ENCODE data around the gene SMAD5. TPM values are rescaled to one million over a fixed set of nuclear protein-coding genes. Genes with fewer than 3 reads are reported as not detected.

Gene SMAD5
- total and polyA plus RNA-seq, 12 donors = 7.0 to 53.8 (median 38.7) TPM

DNA sequence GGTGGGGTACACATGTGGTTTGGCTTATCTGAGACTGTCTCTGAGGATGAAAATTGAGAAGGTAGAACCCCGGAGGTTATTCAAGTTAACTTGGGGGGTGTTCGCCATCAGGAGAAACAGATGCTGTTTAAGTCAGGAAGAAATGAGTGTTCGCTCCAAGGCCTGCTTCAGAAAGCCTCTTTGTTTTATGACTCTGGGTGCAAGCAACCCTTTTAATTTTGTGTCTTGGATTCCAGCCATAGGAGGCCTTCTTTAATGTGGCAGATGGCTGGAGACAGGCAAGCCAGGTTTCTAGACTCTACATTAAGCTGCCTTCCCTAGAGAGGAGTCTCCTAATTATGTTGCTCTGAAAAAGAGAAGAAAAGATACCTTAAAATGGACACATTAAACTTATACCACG is 4.2 kb upstream of the SMAD5 start:
- Histone ChIP-seq H3K27me3 (peaks cover 0 to 4% (median 0%) of the 10 kb centered on the region in 7 donors), H3K27ac (no peak overlapping the region), H3K36me3 (no peaks in the 10 kb centered on the region), H3K9me3 (no peaks in the 10 kb centered on the region), H3K4me3 (no peak overlapping the region), H3K4me1 (peaks cover 0 to 33% (median 16%) of the 10 kb centered on the region in 9 donors)
- DNase-seq (no peak), ATAC-seq (no peak)
- WGBS, 2 donors = 67 to 75% methylated on average over 4 of the region's 4 CpGs
- intact Hi-C loops (cut with DNase I) = no loop called here
- TF ChIP-seq, protein P1, sequence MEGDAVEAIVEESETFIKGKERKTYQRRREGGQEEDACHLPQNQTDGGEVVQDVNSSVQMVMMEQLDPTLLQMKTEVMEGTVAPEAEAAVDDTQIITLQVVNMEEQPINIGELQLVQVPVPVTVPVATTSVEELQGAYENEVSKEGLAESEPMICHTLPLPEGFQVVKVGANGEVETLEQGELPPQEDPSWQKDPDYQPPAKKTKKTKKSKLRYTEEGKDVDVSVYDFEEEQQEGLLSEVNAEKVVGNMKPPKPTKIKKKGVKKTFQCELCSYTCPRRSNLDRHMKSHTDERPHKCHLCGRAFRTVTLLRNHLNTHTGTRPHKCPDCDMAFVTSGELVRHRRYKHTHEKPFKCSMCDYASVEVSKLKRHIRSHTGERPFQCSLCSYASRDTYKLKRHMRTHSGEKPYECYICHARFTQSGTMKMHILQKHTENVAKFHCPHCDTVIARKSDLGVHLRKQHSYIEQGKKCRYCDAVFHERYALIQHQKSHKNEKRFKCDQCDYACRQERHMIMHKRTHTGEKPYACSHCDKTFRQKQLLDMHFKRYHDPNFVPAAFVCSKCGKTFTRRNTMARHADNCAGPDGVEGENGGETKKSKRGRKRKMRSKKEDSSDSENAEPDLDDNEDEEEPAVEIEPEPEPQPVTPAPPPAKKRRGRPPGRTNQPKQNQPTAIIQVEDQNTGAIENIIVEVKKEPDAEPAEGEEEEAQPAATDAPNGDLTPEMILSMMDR (IDR thresholded peaks at IDR 0.05) = no peak

DNA sequence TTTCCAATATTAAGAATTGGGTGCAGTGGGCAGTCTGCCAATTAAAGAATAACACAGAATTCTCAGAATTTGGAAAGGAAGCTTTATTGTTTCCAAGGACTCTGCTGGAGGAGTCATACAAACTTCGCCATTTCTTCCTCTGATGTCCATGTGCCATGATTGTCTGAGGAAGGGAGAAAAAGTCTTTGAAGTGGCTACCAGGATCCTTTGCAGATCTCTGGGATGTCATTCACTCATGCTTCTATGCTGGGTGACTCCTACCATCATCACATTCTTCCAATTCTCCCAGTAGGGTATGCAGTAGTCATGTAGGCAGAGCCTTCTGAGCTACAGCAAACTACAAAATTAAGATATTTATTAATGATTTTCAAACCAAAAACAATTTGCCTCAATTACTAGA is 3.2 kb upstream of the SMAD5 start:
- intact Hi-C loops (cut with DNase I) = no loop called here
- H3K36me3 ChIP-seq = no peaks in the 10 kb centered on the region
- no peaks in the 10 kb centered on the region for H3K9me3 ChIP-seq
- DNase-seq (no peak), ATAC-seq (no peak)
- no peak overlapping the region for H3K27ac ChIP-seq
- 37 to 43% methylated on average over 1 of the region's 1 CpG for whole genome bisulfite sequencing, 2 donors
- no peaks in the 10 kb centered on the region for H3K27me3 ChIP-seq
- TF ChIP-seq, protein P1 (IDR thresholded peaks at IDR 0.05) = no peak
- H3K4me1 ChIP-seq = peaks cover 3 to 38% (median 25%) of the 10 kb centered on the region in 9 donors
- H3K4me3 ChIP-seq = no peak overlapping the region

DNA sequence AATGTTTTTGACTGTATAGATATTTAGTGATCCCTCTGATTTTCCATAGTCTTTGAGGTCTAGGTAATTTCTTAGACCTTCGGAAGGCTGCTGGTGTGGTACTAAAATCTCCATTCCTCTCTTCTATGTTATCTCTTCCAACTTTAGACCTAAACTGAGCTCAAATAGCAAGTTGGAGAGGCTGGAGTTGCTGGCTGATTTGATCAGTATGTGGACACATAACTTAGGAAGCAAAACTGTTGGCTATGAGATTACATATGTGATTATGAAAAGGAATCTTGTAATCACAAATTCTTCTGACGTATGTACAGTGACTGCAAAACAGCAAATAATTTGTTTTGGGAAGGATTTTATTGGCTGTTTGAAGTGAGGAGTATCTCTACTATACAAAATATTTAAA is 2.1 kb upstream of the SMAD5 start:
- peaks cover 7 to 50% (median 36%) of the 10 kb centered on the region in 9 donors for H3K4me1 ChIP-seq
- ATAC-seq (no peak), DNase-seq (no peak)
- H3K4me3 ChIP-seq = no peak overlapping the region
- TF ChIP-seq, protein P1 (IDR thresholded peaks at IDR 0.05) = no peak
- intact Hi-C loops (cut with DNase I) = loop anchor here in 5 of 10 donors (5.0 kb wide), 2 partner anchors 37 to 43 kb away; no protein-coding TSS in a partner anchor
- no peak overlapping the region for H3K27ac ChIP-seq
- WGBS, 2 donors = 89 to 90% methylated on average over 2 of the region's 2 CpGs
- H3K36me3 ChIP-seq = no peaks in the 10 kb centered on the region
- H3K27me3 ChIP-seq = no peaks in the 10 kb centered on the region
- no peaks in the 10 kb centered on the region for H3K9me3 ChIP-seq

DNA sequence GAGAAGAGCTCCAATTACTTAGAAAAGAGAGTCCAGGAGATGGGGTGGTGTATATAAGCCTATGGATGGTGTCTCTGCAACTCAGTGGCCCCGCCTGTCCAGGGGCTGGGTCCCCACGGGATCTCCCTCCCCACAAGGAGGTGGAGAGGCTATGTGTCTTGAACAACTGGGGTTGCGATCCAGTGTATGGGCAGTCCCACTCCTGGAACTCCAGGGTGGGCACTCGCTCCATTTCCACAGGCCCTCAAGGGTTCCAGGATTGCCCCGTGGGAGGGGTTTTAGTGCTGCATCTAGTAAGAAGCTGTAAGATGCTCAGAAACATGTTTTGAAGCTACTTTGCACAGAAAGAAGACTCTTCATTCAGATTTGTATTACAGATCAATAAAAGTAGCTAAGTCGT is 558 bp upstream of the SMAD5 start:
- intact Hi-C loops (cut with DNase I) = loop anchor here in 7 of 10 donors (2.0 to 5.0 kb wide), 3 partner anchors 35 to 45 kb away; no protein-coding TSS in a partner anchor
- H3K9me3 ChIP-seq = no peaks in the 10 kb centered on the region
- WGBS, 2 donors = 39 to 43% methylated on average over 6 of the region's 6 CpGs
- H3K4me3 ChIP-seq = peak overlapping the region in 9 of 10 donors; percentile 65 to 97 (median 88)
- peak; percentile 13 to 15 for DNase-seq
- H3K36me3 ChIP-seq = no peaks in the 10 kb centered on the region
- H3K4me1 ChIP-seq = peaks cover 7 to 65% (median 36%) of the 10 kb centered on the region in 9 donors
- peak in 2 of 8 donors; percentile 4 to 7 for ATAC-seq
- TF ChIP-seq, protein P1 (IDR thresholded peaks at IDR 0.05) = no peak
- H3K27ac ChIP-seq = peak overlapping the region; percentile 92 to 100 (median 97)
- H3K27me3 ChIP-seq = no peaks in the 10 kb centered on the region
